PC-9 (cell line): ENCODE measurements around the gene FILIP1. TPM values are rescaled to one million over a fixed set of nuclear protein-coding genes. Genes with fewer than 3 reads are reported as not detected.

Experiments used
- BruUV-seq: library from RNA; stranded (reverse); fragments of 400-500 nt; replicated peaks from 2 replicates; lab custom pipeline; 2021; lab: Mats Ljungman, UMichigan
- CTCF ChIA-PET: fragments of 300-600 bp; sonication (Branson Sonifier 250); formaldehyde crosslinking; loops from one replicate; lab custom pipeline; 2022; ENCODE audit warnings: antibody characterized with exemption; lab: Charles Lee
- POLR2A ChIA-PET: fragments of 300-600 bp; sonication (Branson Sonifier 250); formaldehyde crosslinking; loops from one replicate; lab custom pipeline; 2022; ENCODE audit warnings: antibody characterized with exemption; ENCODE audit not compliant: unreplicated experiment; lab: Charles Lee
- DNase-seq, 2 experiments: peaks; one replicate each; pipeline versions ENCODE4 v3.0.0 to v3.0.0-alpha.2; 2015 to 2022; ENCODE audit warnings: mixed read lengths in 1 of 2
- H2AFZ ChIP-seq: fragments of 200-600 bp; sonication (generic); 2 replicates; pipeline ENCODE4 v1.8.1; 2017; ENCODE audit warnings: antibody characterized with exemption
- H3F3A ChIP-seq: fragments of 200-600 bp; sonication (generic); 2 replicates; pipeline ENCODE4 v1.8.1; 2017; ENCODE audit warnings: antibody characterized with exemption, mild to moderate bottlenecking, low read depth; ENCODE audit not compliant: insufficient read depth
- H3K27ac ChIP-seq: fragments of 200-600 bp; sonication (generic); 2 replicates; pipeline ENCODE4 v1.6.1; 2016; ENCODE audit warnings: mixed run types
- H3K27me3 ChIP-seq: fragments of 200-600 bp; sonication (generic); 2 replicates; pipeline ENCODE4 v1.6.1; 2016; ENCODE audit warnings: low read depth, mixed run types; ENCODE audit not compliant: insufficient read depth
- H3K36me3 ChIP-seq: fragments of 200-600 bp; sonication (generic); 2 replicates; pipeline ENCODE4 v1.6.1; 2016; ENCODE audit warnings: low read depth, mixed run types
- H3K4me1 ChIP-seq: fragments of 200-600 bp; sonication (generic); replicated peaks from 2 replicates; pipeline ENCODE4 v1.6.1; 2016; ENCODE audit warnings: mixed run types; ENCODE audit not compliant: insufficient read depth
- H3K4me2 ChIP-seq: fragments of 200-600 bp; sonication (generic); 2 replicates; pipeline ENCODE4 v1.6.1; 2017; ENCODE audit warnings: mixed run types
- H3K4me3 ChIP-seq: fragments of 200-600 bp; sonication (generic); 2 replicates; pipeline ENCODE4 v1.6.1; 2016; ENCODE audit warnings: mixed run types
- H3K79me2 ChIP-seq: fragments of 200-600 bp; sonication (generic); 2 replicates; pipeline ENCODE4 v1.6.1; 2017; ENCODE audit warnings: low read depth, mixed run types
- H3K9me2 ChIP-seq: fragments of 200-600 bp; sonication (generic); 2 replicates; pipeline ENCODE4 v1.8.1; 2017; ENCODE audit warnings: mild to moderate bottlenecking; ENCODE audit not compliant: insufficient read depth
- H3K9me3 ChIP-seq: fragments of 200-600 bp; sonication (generic); 2 replicates; pipeline ENCODE4 v1.8.1; 2016; ENCODE audit warnings: low read depth; ENCODE audit not compliant: insufficient read depth
- H4K20me1 ChIP-seq: fragments of 200-600 bp; sonication (generic); 2 replicates; pipeline ENCODE4 v1.8.1; 2017; ENCODE audit not compliant: insufficient read depth
- CTCF ChIP-seq: fragments of 200-600 bp; sonication (generic); conservative IDR thresholded peaks from 2 replicates; pipeline ENCODE4 v1.6.1; 2017; ENCODE audit warnings: mixed run types, antibody characterized with exemption, mild to moderate bottlenecking, moderate library complexity
- EZH2 ChIP-seq: fragments of 200-600 bp; sonication (generic); IDR thresholded peaks from 2 replicates; pipeline ENCODE4 v1.8.0; 2017; ENCODE audit warnings: antibody characterized with exemption, low read depth
- intact Hi-C: fragments of 100-400 bp; cut with micrococcal nuclease; formaldehyde crosslinking; loops from one replicate; pipeline ENCODE4 v1.10.0; 2022; ENCODE audit not compliant: unreplicated experiment
- total RNA-seq: library from RNA; stranded (reverse); gene quantifications from 2 replicates; pipeline ENCODE4 v1.2.3, GENCODE V29; 2021

Gene FILIP1
- total RNA-seq, 1 experiment from 2014 or later: 0.15 TPM

DNA sequence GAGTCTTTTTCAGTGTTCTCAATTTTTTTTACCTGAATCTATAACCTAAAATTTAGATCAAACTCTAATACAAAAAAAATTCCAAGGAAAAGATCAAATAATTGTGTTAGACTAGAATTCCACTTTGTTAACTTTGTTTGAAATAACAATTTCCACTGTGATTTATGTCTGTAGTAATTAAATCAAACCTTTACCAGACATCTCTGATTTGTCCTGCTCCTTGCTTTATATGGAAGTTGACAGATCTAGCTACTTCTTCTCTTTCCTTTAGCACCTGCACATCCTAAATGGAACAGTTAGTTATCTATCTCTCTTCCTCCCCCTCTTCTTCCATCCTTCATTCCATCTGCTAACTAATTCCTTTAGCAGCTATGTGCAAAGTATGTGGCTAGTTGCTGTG is 109.5 kb downstream of the FILIP1 start:
- Histone ChIP-seq H3K79me2 (no peaks in the 10 kb centered on the region), H3K9me2 (no peaks in the 10 kb centered on the region; the same call in 1 of the 2 replicates), H3K4me1 (no peaks in the 10 kb centered on the region), H2AFZ (no peak overlapping the region), H3F3A (no peaks in the 10 kb centered on the region), H3K4me3 (no peak overlapping the region), H3K36me3 (no peaks in the 10 kb centered on the region), H3K27me3 (no peaks in the 10 kb centered on the region), H4K20me1 (no peaks in the 10 kb centered on the region), H3K27ac (no peak overlapping the region), H3K9me3 (no peaks in the 10 kb centered on the region), H3K4me2 (no peak overlapping the region)
- DNase-seq: no peak
- BruUV-seq: no TSS peak
- ChIA-PET POLR2A (interaction anchor here (0.7 kb wide), 1 partner anchor 1872 kb away, joined by 3 read pairs; no protein-coding TSS in a partner anchor), CTCF (interaction anchor here (0.6 kb wide), 1 partner anchor 178 kb away, joined by 5 read pairs; no protein-coding TSS in a partner anchor)
- intact Hi-C loops: no loop called here
- TF ChIP-seq EZH2 (no peak), CTCF (no peak)

- intact Hi-C loops: no loop called here
- ChIA-PET POLR2A (no interaction called here), CTCF (no interaction called here)
- Histone ChIP-seq H3K79me2 (no peaks in the 10 kb centered on the region), H3K4me3 (no peak overlapping the region), H3K9me2 (no peaks in the 10 kb centered on the region; the same call in 1 of the 2 replicates), H3K27ac (no peak overlapping the region), H3F3A (no peaks in the 10 kb centered on the region), H3K4me1 (no peaks in the 10 kb centered on the region), H4K20me1 (no peaks in the 10 kb centered on the region), H2AFZ (no peak overlapping the region), H3K9me3 (no peaks in the 10 kb centered on the region), H3K4me2 (no peak overlapping the region), H3K36me3 (no peaks in the 10 kb centered on the region), H3K27me3 (no peaks in the 10 kb centered on the region)
- DNase-seq: no peak
- BruUV-seq: no TSS peak
- TF ChIP-seq CTCF: no peak
- no peak for TF ChIP-seq EZH2
Observed at GRCh38 chr6:75382634-75382900, 111.0 kb downstream of the FILIP1 start.

- intact Hi-C loops: no loop called here
- BruUV-seq: no TSS peak
- TF ChIP-seq CTCF: no peak
- TF ChIP-seq EZH2: no peak
- Histone ChIP-seq H2AFZ (no peak overlapping the region), H3K4me1 (no peaks in the 10 kb centered on the region), H3K79me2 (no peaks in the 10 kb centered on the region), H3K9me3 (no peaks in the 10 kb centered on the region), H3K27me3 (no peaks in the 10 kb centered on the region), H3K4me2 (no peak overlapping the region), H3K27ac (no peak overlapping the region), H3F3A (no peaks in the 10 kb centered on the region), H4K20me1 (no peaks in the 10 kb centered on the region), H3K36me3 (no peaks in the 10 kb centered on the region), H3K4me3 (no peak overlapping the region), H3K9me2 (no peaks in the 10 kb centered on the region; the same call in 1 of the 2 replicates)
- CTCF ChIA-PET: no interaction called here
- DNase-seq: no peak
- POLR2A ChIA-PET: no interaction called here
Observed at GRCh38 chr6:75381877-75382633, 111.5 kb downstream of the FILIP1 start.
